Stimulated activated CD8-positive, alpha-beta memory T cell treated with anti-CD3 and anti-CD28 coated beads, Interleukin-7, amount 100 ng/mL, for 4 hours (primary cell): ENCODE results near the gene ST3GAL5.
"Not testable (repeated sequence)": the region's sequence is repeated elsewhere in the genome, so short reads cannot be mapped to it uniquely, and the experiment has no call there.

Experiments used
- DNase-seq, 2 donors: peaks; one replicate each; pipeline ENCODE4 v3.0.0-alpha.2; 2020; ENCODE audit warnings: low read depth in 2 of 2

ST3GAL5 gene

GRCh38 chr2:85893428-85894258, 4.9 kb upstream of the ST3GAL5 start:
- DNase-seq: no peak

DNA sequence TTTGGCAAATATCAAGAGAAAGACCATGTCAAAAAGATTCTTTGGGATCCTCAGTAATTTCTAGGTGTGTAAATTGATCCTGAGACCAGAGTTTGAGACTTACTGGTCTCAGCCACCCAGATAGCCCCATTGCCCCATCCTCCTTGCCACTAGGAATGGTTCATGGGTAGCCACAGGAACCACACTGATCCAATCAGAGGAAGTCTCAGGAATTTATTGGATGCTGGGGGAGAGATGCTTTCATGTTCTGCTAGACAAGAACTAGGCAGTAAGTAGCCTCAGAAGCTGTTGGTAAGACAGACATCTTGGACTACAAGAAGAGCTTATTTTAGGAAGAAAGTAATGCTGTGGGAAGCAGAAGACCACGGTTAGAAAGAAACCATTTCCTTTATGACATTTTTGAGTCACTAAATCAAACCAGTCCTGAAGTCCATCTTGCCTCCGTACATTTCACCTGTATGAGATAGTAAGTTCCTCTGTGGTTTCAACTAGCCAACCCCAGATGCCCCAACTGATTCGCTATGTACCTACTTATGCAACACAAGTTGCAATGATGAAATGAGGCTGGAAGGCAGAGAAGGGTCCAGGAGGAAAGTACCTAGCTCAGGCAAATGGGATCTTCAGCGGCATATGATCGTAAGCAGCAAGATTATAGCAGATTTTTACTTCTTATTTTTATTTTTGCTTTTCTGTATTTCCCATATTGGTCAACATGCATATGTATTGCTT, 3.6 kb upstream of the ST3GAL5 start:
- no peak for DNase-seq

- no peak for DNase-seq
Observed at GRCh38 chr2:85890522-85891176, 1.9 kb upstream of the ST3GAL5 start.

DNA sequence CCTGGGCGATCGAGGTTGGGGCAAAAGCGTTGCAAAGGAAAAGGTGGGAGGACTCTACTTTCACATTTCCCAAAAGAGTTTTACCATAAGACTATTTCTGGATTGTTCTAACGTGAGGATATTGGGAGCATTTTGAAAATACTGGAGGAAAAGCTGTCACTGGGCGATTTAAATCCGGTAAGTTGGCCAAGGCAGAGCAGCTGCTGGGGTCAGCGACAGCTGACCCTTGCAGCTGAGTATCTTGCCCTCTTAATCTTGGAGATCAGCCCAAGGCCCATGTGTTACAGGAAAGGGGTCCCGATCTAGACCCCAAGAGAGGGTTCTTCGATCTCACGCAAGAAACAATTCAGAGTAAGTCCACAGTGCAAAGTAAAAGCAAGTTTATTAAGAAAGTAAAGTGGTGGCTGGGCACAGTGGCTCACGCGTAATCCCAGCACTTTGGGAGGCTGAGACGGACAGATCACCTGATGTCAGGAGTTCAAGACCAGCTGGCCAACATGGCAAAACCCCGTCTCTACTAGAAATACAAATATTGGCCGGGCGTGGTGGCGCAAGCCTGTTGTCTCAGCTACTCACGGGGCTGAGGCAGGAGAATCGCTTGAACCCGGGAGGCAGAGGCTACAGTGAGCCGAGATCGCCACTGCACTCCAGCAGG, 964 bp upstream of the ST3GAL5 start:
- no peak for DNase-seq

DNA sequence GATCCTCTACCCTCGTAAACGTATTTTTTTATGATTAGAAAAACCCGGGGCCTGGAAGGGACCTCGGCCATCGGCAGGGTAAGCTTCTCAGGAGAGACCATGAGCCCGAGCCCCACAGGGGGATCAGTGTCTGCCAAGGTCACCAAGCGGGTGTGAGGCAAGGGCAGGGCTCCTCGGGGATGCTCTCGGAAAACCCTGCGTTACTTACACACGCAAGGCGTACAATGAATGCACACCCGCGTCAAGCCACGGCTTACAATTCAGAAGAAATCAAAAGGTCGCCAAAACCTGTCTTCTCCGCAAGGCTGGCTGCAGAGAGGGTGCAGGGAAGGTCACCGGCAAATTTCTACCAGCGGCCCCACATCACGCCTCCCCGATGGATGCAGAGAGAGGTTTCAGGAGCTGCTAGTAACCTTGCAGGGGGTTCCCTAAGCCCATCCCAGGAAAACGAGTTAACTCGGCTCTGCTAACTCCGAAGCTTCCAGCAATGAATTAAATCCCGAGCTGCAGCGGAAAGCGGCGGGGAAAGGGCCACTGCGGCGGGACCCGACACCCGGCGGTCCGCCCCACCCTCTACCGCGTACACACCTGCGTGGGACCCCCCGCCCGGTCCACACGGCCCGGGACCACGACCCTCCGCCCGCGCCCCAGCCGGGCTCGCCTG, 638 bp downstream of the ST3GAL5 start:
- DNase-seq: peak in 1 of 2 donors; percentile 12

- peak; percentile 23 to 46 for DNase-seq
Observed at GRCh38 chr2:85887566-85888019, 1.2 kb downstream of the ST3GAL5 start.

DNA sequence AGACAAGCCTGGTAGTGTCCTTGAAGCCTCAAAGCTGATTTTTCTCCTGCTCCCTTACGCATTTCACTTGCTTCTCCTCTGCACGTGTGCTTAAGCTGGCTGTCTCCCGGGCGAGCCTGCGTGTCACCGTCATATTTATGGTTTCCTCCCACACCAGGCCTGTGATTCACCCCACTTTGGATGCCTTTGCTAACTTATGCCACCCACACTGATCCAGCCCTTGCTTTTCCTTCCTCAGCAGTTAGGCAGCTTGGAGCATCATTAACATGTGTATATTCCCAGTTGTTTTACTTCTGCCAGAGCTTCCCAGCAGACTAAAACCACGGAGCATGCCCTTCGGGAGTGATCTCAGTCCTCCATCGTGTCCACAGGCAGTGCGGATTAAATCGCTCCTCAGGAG, 2.2 kb downstream of the ST3GAL5 start:
- DNase-seq: peak; percentile 43 to 63

DNA sequence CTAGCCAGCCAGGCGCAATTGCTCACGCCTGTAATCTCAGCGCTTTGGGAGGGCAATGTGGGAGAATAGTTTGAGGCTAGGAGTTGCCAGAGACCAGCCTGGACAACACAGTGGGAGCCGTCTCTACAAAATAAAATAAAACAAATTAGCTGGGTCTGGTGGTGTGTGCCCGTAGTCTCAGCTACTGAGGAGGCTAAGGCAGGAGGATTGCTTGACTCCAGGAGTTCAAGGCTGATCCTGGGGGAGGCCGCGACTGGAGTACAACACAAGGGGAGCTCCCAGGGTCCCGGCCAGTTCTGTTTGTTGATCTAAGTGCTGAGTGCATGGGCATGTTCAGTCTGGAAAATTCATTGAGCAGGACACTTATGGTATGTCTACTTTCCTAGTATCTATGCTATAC, 2.6 kb downstream of the ST3GAL5 start:
- no peak for DNase-seq

DNA sequence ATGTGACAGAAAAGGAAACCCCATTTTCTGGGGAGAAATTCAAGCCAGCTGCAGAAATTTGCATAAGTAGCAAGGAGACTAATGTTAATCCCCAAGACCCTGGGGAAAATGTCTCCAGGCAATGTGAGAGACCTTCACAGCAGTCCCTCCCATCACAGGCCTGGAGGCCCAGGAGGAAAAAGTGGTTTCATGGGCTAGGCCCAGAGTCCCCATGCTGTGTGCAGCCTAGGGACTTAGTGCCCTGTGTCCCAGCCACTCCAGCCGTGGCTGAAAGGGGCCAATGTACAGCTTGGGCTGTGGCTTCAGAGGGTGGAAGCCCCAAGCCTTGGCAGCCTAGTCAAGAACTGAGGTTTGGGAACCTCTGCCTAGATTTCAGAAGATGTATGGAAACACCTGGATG, 7.0 kb downstream of the ST3GAL5 start:
- not testable (repeated sequence) for DNase-seq

DNA sequence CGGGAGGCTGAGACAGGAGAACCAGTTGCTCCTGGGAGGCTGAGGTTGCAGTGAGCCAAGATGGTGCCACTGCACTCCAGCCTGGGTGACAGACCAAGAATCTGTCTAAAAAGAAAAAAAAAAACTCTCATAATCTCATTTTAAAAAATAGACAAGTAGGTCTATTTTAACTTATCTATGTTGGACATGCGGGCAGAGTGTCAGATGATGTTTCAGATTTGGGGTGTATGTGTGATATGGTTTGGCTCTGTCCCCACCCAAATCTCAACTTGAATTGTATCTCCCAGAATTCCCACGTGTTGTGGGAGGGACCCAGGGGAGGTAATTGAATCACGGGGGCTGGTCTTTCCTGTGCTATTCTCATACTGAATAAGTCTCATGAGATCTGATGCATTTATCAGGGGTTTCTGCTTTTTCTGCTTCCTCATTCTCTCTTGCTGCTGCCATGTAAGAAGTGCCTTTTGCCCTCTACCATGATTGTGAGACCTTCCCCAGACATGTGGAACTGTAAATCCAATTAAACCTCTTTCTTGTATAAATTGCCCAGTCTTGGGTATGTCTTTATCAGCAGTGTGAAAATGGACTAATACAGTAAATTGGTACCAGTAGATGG, 8.0 kb downstream of the ST3GAL5 start:
- not testable (repeated sequence) for DNase-seq

GRCh38 chr2:85878719-85879370, 9.9 kb downstream of the ST3GAL5 start:
- DNase-seq: no peak

GRCh38 chr2:85875350-85876050, 13.3 kb downstream of the ST3GAL5 start:
- no peak for DNase-seq

GRCh38 chr2:85873679-85874078, 15.1 kb downstream of the ST3GAL5 start:
- DNase-seq: no peak

DNA sequence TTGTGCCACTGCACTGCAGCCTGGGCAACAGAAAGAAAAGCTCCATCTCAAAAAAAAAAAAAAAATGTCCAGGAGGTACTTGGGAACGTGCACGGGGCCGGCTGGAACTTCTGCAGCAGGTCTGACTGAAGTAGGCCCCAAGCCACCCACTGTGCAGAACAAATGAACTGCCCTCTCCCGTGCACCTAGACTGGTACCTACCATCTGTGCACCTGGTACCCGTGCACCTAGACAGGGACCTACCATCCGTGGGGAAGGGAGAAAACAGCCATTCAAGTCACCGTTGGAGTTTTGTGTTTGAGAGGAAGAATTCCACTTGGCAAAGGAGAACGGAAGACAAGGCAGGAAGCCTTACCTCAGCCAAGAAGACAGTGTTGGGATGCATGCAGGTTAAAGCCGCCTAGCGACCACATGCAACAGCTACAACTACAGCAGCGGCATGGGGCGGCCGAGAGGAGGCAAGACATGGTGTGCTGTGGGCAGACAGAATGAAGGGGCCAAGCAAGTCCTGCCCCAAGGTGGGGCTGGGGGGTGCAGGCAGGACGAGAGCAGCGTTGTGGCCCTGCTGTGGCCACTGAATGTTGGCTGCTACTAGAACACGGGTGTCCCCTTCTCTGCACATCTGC, 16.1 kb downstream of the ST3GAL5 start:
- DNase-seq: no peak

DNA sequence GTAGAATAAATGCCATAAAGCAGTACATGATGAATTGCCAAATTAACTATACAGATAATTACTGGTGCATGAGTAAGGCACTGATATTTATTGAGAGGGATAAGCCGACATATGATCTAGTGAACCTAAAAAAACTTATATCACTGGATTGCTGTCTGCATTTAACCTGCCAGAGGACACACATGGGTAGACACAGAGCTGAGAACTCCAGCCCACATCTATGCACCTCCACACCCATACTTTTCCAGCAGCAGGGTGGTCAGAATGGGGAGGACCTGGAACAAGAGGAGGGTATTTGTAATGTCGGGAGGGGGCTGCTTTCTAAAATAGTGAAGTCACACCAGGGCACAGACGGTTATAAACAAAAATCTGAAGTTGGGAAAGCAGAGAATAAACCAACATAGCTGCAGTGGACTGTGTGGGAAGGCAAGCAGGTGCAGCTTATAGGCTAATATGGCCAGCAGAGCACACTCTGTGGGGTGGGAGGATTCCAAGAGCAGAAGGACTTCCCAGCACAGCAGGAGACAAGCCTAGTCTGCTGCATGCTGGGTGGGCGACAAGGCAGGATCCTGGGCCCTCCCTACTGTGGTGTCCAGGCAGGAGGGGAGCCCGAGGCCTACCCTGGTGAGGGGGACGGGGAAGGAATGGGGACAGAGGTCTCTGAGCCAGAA, 17.2 kb downstream of the ST3GAL5 start:
- no peak for DNase-seq

DNA sequence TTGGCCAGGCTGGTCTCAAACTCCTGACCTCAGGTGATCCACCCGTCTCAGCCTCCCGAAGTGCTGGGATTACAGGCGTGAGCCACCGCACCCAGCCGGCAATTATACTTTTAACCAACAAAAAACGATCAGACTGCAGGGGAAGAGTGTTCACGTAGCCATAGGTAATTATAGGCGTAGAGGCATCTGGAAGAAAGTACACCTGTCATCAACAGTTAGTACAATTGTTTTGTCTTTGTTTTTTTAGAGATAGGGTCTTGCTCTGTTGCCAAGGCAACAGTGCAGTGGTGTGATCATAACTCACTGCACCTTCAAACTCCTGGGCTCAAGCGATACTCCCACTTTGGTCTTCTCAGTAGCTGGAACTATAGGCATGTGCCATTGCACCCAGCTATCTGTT, 20.0 kb downstream of the ST3GAL5 start:
- no peak for DNase-seq

DNA sequence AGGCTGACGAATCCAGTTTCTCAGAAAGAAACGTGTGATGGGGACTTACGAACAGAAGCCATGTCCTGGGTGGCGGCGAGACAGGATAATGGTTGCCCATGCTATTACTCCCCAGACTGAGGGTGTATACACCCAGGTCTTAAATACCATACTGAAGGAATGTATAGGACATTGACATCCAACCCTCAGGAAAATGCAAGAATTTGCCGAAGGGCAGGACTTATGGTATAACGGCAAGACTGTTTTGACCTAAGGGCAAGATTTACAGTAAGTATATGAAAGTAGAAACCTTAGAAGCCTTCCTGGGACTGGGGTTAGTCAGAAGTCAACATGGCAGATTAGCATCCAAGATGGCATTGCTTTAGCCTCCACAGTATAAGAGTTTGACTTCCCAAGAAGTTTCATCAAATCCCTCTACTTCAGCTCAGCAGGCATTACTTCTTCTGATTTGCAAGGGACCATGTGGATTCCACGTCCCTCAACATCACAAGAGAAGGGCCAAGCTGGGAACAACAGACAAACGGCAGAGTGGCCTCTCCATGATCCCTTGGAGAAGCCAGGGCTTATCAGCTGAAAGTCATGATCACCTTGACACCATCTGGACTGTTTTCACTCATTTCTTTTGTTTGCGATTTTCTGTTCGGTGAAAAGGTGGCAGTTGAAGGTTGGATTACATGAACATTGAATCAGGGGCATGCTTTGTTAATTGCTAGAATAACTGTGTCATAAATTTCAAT, 21.1 kb downstream of the ST3GAL5 start:
- DNase-seq: no peak

GRCh38 chr2:85867121-85867520, 21.7 kb downstream of the ST3GAL5 start:
- DNase-seq: no peak
